ENCODE measurements around the gene PCSK1N.

GRCh38 chrX:48816014-48816810, 19.2 kb downstream of the PCSK1N start:
- no peak for TF ChIP-seq ZNF143 (CRISPR knock-in tag; IDR thresholded peaks at IDR 0.05)
- TF ChIP-seq PREB (CRISPR knock-in tag; IDR thresholded peaks at IDR 0.05) = no peak
- no peak for TF ChIP-seq CBX1 (IDR thresholded peaks at IDR 0.05; ENCODE audit: low read depth)
- no peak for TF ChIP-seq KMT2A (CRISPR knock-in tag; IDR thresholded peaks at IDR 0.05)
- no peak for TF ChIP-seq ZNF44 (CRISPR knock-in tag; IDR thresholded peaks at IDR 0.05)
- TF ChIP-seq ZNF205 (CRISPR knock-in tag; IDR thresholded peaks at IDR 0.05) = no peak
- TF ChIP-seq CBX5 (CRISPR knock-in tag; IDR thresholded peaks at IDR 0.05; ENCODE audit: borderline replicate concordance) = no peak
- TF ChIP-seq ZNF335 (CRISPR knock-in tag; IDR thresholded peaks at IDR 0.05) = no peak
- TF ChIP-seq NBN (conservative IDR thresholded peaks at IDR 0.05) = no peak
- TF ChIP-seq, protein P1, sequence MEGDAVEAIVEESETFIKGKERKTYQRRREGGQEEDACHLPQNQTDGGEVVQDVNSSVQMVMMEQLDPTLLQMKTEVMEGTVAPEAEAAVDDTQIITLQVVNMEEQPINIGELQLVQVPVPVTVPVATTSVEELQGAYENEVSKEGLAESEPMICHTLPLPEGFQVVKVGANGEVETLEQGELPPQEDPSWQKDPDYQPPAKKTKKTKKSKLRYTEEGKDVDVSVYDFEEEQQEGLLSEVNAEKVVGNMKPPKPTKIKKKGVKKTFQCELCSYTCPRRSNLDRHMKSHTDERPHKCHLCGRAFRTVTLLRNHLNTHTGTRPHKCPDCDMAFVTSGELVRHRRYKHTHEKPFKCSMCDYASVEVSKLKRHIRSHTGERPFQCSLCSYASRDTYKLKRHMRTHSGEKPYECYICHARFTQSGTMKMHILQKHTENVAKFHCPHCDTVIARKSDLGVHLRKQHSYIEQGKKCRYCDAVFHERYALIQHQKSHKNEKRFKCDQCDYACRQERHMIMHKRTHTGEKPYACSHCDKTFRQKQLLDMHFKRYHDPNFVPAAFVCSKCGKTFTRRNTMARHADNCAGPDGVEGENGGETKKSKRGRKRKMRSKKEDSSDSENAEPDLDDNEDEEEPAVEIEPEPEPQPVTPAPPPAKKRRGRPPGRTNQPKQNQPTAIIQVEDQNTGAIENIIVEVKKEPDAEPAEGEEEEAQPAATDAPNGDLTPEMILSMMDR (CRISPR knock-in tag; IDR thresholded peaks at IDR 0.05) = no peak
